ENCODE data around the gene NDUFS2.

DNA sequence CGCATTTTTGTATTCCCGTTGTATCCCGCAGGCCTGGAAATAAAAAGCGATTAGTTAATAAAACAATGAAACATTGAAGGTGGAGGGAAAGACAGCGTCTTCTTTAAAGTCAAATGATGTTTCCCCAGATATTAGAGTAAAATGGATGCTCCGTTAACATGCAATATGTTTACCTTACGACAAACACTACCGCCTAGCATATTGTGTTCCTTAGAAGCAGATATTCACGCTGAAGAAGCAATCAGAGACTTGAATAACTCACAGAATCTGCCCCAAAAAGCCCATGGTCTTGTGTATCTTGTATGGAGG lies 24.3 kb upstream of the NDUFS2 start:
- TF ChIP-seq, protein P1, sequence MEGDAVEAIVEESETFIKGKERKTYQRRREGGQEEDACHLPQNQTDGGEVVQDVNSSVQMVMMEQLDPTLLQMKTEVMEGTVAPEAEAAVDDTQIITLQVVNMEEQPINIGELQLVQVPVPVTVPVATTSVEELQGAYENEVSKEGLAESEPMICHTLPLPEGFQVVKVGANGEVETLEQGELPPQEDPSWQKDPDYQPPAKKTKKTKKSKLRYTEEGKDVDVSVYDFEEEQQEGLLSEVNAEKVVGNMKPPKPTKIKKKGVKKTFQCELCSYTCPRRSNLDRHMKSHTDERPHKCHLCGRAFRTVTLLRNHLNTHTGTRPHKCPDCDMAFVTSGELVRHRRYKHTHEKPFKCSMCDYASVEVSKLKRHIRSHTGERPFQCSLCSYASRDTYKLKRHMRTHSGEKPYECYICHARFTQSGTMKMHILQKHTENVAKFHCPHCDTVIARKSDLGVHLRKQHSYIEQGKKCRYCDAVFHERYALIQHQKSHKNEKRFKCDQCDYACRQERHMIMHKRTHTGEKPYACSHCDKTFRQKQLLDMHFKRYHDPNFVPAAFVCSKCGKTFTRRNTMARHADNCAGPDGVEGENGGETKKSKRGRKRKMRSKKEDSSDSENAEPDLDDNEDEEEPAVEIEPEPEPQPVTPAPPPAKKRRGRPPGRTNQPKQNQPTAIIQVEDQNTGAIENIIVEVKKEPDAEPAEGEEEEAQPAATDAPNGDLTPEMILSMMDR (IDR thresholded peaks at IDR 0.05; ENCODE audit: poor library complexity) = no peak
- TF ChIP-seq EZH2 (IDR thresholded peaks at IDR 0.05; ENCODE audit: borderline replicate concordance) (no peak), EZH2phosphoT487 (IDR thresholded peaks at IDR 0.05; ENCODE audit: low read depth, severe bottlenecking, unreplicated experiment) (no peak)
